Neural cell (in vitro differentiated cells): ENCODE measurements around the gene ILRUN. TPM values are rescaled to one million over a fixed set of nuclear protein-coding genes. Genes with fewer than 3 reads are reported as not detected.

Experiments
- H2AFZ ChIP-seq: fragments of 200-600, 300-800 bp; sonication (generic), shearing (Covaris generic); 2 replicates; pipeline ENCODE4 v1.6.0; 2014; ENCODE audit warnings: low read depth, mild to moderate bottlenecking, antibody characterized with exemption, low read length, moderate library complexity
- H3F3A ChIP-seq: fragments of 200-600 bp; shearing (Covaris generic); 2 replicates; pipeline ENCODE4 v1.6.1; 2016; ENCODE audit warnings: mild to moderate bottlenecking, moderate library complexity, mixed read lengths, antibody characterized with exemption, low read length; ENCODE audit not compliant: insufficient read depth, poor library complexity, severe bottlenecking
- H3K27ac ChIP-seq: fragments of 200-600, 300-800 bp; sonication (generic), shearing (Covaris generic); 2 replicates; pipeline ENCODE4 v1.5.1; 2014; ENCODE audit warnings: mild to moderate bottlenecking, low read length, moderate library complexity
- H3K27me3 ChIP-seq: fragments of 300-800, 200-600 bp; sonication (generic), shearing (Covaris generic); 2 replicates; pipeline ENCODE4 v1.6.0; 2014; ENCODE audit warnings: mild to moderate bottlenecking, low read depth, low read length, moderate library complexity; ENCODE audit not compliant: insufficient read depth
- H3K36me3 ChIP-seq: fragments of 300-800, 200-600 bp; sonication (generic), shearing (Covaris generic); 2 replicates; pipeline ENCODE4 v1.5.1; 2014; ENCODE audit warnings: mild to moderate bottlenecking, antibody characterized with exemption, low read length, moderate library complexity; ENCODE audit not compliant: insufficient read depth
- H3K4me2 ChIP-seq: fragments of 300-800, 200-600 bp; sonication (generic), shearing (Covaris generic); 2 replicates; pipeline ENCODE4 v1.6.0; 2014; ENCODE audit warnings: mild to moderate bottlenecking, low read length
- H3K4me3 ChIP-seq: fragments of 300-800, 200-600 bp; sonication (generic), shearing (Covaris generic); 2 replicates; pipeline ENCODE4 v1.5.1; 2014; ENCODE audit warnings: mild to moderate bottlenecking, low read length, moderate library complexity
- H3K79me2 ChIP-seq: fragments of 200-600 bp; shearing (Covaris generic); replicated peaks from 2 replicates; pipeline ENCODE4 v1.6.0; 2014; ENCODE audit warnings: mild to moderate bottlenecking, low read length, moderate library complexity; ENCODE audit not compliant: insufficient read depth
- H3K9ac ChIP-seq: fragments of 300-800, 200-600 bp; sonication (generic), shearing (Covaris generic); 2 replicates; pipeline ENCODE4 v1.6.1; 2016; ENCODE audit warnings: mild to moderate bottlenecking, low read length, mixed read lengths
- H3K9me2 ChIP-seq: fragments of 200-600 bp; shearing (Covaris generic); 2 replicates; pipeline ENCODE4 v1.6.1; 2016; ENCODE audit warnings: mild to moderate bottlenecking, low read length, mixed read lengths; ENCODE audit not compliant: insufficient read depth
- H3K9me3 ChIP-seq: fragments of 200-600, 300-800 bp; sonication (generic), shearing (Covaris generic); 2 replicates; pipeline ENCODE4 v1.6.1; 2016; ENCODE audit warnings: mild to moderate bottlenecking, mixed run types, low read length, moderate library complexity, mixed read lengths
- H4K20me1 ChIP-seq: fragments of 200-600 bp; shearing (Covaris generic); 2 replicates; pipeline ENCODE4 v1.6.1; 2016; ENCODE audit warnings: mild to moderate bottlenecking, mixed run types; ENCODE audit not compliant: insufficient read depth
- EP300 ChIP-seq: fragments of 450-650 bp; conservative IDR thresholded peaks from 2 replicates; pipeline ENCODE4 v1.6.1; 2014; ENCODE audit warnings: antibody characterized with exemption, mild to moderate bottlenecking, moderate library complexity; ENCODE audit not compliant: poor library complexity, severe bottlenecking
- EZH2 ChIP-seq: fragments of 200-600, 300-800 bp; shearing (Covaris generic), sonication (generic); IDR thresholded peaks from 2 replicates; pipeline ENCODE4 v1.6.1; 2014; ENCODE audit warnings: antibody characterized with exemption, low read length, borderline replicate concordance, mild to moderate bottlenecking; ENCODE audit not compliant: insufficient read depth, poor library complexity, severe bottlenecking
- MXI1 ChIP-seq: fragments of 450-650 bp; conservative IDR thresholded peaks from 2 replicates; pipeline ENCODE4 v1.6.1; 2014; ENCODE audit warnings: antibody characterized with exemption, mild to moderate bottlenecking; ENCODE audit not compliant: poor library complexity, severe bottlenecking
- POLR2AphosphoS5 ChIP-seq: IDR thresholded peaks from 2 replicates; pipeline ENCODE4 v1.6.1; 2012
- RAD21 ChIP-seq: fragments of 450-650 bp; conservative IDR thresholded peaks from 2 replicates; pipeline ENCODE4 v1.6.1; 2014; ENCODE audit warnings: antibody characterized with exemption, mild to moderate bottlenecking, moderate library complexity
- SMC3 ChIP-seq: fragments of 450-650 bp; conservative IDR thresholded peaks from 2 replicates; pipeline ENCODE4 v1.6.1; 2014; ENCODE audit warnings: antibody characterized with exemption, mild to moderate bottlenecking, moderate library complexity; ENCODE audit not compliant: poor library complexity
- TAF1 ChIP-seq: IDR thresholded peaks from 2 replicates; pipeline ENCODE4 v1.6.1; 2012; ENCODE audit warnings: low read depth
- polyA plus RNA-seq: library from polyadenylated mRNA; depleted of rRNA; stranded (reverse); fragments of >200 nt; gene quantifications from 2 replicates; pipeline ENCODE4 v1.2.3, GENCODE V29; 2014
- TF ChIP-seq, protein P1 (sequence below): fragments of 450-650 bp; IDR thresholded peaks from 2 replicates; pipeline ENCODE4 v1.5.1; 2014; ENCODE audit warnings: antibody characterized with exemption, mild to moderate bottlenecking, moderate library complexity; ENCODE audit not compliant: poor library complexity, severe bottlenecking
- TF ChIP-seq, protein P2 (sequence below): IDR thresholded peaks from 2 replicates; pipeline ENCODE4 v1.6.1; 2012; ENCODE audit warnings: borderline replicate concordance

ILRUN gene
- polyA plus RNA-seq, 1 donor from 2014 or later: 16.0 TPM

DNA sequence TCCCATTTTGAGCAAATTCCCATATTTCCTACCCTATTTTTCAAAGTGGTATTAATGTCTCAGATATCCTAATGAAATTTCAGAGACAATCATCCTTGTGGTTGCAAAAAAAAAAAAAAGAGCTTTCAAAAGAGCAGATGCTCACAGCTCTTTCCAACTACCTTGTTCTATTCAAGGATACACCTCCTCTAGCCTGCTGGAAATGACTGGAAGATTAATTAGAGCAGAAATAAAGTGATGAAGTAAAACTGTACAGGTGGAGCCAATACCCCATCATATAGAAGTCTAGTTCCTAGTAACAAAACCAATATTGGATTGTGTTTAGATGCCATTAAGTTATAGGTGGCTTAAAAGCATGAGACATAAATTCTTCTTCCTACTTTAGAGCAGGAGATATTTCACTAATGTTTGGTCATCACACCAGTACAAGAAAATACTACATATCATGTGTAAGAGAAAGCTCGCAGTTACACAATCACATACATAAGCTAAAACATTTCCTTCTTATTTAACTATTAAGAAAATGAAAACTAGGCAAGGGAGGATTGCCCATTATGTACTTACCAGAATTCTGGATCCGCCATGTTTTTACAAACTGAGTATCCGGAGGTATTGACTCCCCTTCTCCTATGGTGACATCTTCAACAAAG is 42.4 kb downstream of the ILRUN start:
- Histone ChIP-seq H3K36me3 (no peaks in the 10 kb centered on the region), H3K27ac (no peak overlapping the region), H2AFZ (no peak overlapping the region), H3K4me2 (no peak overlapping the region), H3K27me3 (no peaks in the 10 kb centered on the region), H3F3A (no peaks in the 10 kb centered on the region), H4K20me1 (no peaks in the 10 kb centered on the region), H3K9me3 (no peaks in the 10 kb centered on the region), H3K4me3 (no peak overlapping the region), H3K9ac (no peak overlapping the region), H3K79me2 (peaks cover 8% of the 10 kb centered on the region), H3K9me2 (no peaks in the 10 kb centered on the region)
- TF ChIP-seq, protein P1, sequence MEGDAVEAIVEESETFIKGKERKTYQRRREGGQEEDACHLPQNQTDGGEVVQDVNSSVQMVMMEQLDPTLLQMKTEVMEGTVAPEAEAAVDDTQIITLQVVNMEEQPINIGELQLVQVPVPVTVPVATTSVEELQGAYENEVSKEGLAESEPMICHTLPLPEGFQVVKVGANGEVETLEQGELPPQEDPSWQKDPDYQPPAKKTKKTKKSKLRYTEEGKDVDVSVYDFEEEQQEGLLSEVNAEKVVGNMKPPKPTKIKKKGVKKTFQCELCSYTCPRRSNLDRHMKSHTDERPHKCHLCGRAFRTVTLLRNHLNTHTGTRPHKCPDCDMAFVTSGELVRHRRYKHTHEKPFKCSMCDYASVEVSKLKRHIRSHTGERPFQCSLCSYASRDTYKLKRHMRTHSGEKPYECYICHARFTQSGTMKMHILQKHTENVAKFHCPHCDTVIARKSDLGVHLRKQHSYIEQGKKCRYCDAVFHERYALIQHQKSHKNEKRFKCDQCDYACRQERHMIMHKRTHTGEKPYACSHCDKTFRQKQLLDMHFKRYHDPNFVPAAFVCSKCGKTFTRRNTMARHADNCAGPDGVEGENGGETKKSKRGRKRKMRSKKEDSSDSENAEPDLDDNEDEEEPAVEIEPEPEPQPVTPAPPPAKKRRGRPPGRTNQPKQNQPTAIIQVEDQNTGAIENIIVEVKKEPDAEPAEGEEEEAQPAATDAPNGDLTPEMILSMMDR: no peak
- TF ChIP-seq EP300 (no peak), TAF1 (no peak), RAD21 (no peak), POLR2AphosphoS5 (no peak), SMC3 (no peak), EZH2 (no peak), MXI1 (no peak)
- TF ChIP-seq, protein P2, sequence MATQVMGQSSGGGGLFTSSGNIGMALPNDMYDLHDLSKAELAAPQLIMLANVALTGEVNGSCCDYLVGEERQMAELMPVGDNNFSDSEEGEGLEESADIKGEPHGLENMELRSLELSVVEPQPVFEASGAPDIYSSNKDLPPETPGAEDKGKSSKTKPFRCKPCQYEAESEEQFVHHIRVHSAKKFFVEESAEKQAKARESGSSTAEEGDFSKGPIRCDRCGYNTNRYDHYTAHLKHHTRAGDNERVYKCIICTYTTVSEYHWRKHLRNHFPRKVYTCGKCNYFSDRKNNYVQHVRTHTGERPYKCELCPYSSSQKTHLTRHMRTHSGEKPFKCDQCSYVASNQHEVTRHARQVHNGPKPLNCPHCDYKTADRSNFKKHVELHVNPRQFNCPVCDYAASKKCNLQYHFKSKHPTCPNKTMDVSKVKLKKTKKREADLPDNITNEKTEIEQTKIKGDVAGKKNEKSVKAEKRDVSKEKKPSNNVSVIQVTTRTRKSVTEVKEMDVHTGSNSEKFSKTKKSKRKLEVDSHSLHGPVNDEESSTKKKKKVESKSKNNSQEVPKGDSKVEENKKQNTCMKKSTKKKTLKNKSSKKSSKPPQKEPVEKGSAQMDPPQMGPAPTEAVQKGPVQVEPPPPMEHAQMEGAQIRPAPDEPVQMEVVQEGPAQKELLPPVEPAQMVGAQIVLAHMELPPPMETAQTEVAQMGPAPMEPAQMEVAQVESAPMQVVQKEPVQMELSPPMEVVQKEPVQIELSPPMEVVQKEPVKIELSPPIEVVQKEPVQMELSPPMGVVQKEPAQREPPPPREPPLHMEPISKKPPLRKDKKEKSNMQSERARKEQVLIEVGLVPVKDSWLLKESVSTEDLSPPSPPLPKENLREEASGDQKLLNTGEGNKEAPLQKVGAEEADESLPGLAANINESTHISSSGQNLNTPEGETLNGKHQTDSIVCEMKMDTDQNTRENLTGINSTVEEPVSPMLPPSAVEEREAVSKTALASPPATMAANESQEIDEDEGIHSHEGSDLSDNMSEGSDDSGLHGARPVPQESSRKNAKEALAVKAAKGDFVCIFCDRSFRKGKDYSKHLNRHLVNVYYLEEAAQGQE: no peak

DNA sequence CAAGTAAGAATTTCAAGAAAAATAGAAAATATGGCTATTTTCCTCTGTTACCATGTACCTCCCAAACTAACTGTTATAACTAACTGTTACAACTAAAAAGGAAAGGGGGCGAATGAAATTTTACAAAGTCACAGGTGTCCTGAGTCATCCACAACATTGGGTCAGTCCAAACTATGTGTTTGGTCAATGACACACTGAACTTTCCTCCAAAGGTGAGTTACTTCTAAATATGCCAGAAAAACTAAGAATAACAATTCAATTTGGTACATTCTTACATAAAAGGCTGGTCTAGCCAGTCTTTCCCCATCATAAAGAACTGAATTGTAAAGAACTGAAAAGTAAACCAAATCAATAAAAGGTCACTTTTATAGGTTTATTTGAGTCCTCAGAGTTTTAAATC is 44.3 kb downstream of the ILRUN start:
- H3K27ac ChIP-seq: no peak overlapping the region
- no peak overlapping the region for H3K9ac ChIP-seq
- no peaks in the 10 kb centered on the region for H3F3A ChIP-seq
- no peaks in the 10 kb centered on the region for H3K9me2 ChIP-seq
- H3K9me3 ChIP-seq: no peaks in the 10 kb centered on the region
- peaks cover 6% of the 10 kb centered on the region for H3K79me2 ChIP-seq
- no peaks in the 10 kb centered on the region for H3K27me3 ChIP-seq
- H2AFZ ChIP-seq: no peak overlapping the region
- TF ChIP-seq, protein P1: no peak
- TF ChIP-seq RAD21: no peak
- TF ChIP-seq MXI1: no peak
- no peak for TF ChIP-seq EZH2
- no peak for TF ChIP-seq EP300
- no peak for TF ChIP-seq POLR2AphosphoS5
- TF ChIP-seq, protein P2: no peak
- no peak for TF ChIP-seq SMC3
- no peak for TF ChIP-seq TAF1
- no peak overlapping the region for H3K4me2 ChIP-seq
- no peaks in the 10 kb centered on the region for H3K36me3 ChIP-seq
- no peaks in the 10 kb centered on the region for H4K20me1 ChIP-seq
- no peak overlapping the region for H3K4me3 ChIP-seq
